ENCODE results near the gene ARID1B.

Gene ARID1B

DNA sequence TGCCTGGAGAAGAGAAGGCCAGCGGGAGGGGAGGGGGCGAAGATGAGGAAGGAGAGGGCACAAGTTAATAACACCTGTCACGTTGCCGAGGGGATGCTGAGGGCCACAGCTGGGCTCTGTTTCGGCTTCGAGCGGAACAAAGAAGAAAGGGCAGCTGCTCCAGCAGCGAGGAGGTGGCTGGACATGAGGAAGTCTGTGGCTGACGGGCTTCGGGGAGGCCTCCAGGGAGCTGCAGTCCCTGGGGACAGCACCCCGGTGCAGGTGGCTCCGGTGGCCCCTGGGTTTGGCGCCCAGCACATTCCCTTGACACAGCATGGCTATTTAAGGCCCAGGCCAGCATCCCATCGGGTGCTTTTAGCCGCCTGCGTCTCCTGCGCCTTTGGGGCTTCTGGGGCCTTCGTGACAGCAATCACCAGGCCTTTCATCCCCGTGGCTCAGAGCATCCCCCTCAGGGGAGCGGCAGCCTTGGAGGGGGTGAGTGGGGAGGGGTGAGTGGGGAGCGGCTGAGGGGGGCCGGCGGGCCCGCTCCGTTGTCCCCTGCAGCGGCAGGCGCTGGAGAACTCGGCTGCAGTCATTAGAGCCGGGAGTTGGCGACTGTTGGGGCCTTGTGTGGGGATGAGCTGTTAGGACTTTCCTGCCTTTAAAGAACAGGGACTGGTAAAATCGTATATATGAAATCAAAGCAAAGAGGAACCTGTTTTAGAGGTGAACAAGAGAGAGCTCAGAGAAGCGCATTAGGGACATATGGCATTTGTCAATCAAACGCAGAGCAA lies 447.2 kb downstream of the ARID1B start:
- no peak for DNase-seq (ENCODE audit: low spot score)
- in situ Hi-C loops (cut with MboI; ENCODE audit: low sequenced_read_pairs, unreplicated experiment): no loop called here
- TF ChIP-seq, protein P1, sequence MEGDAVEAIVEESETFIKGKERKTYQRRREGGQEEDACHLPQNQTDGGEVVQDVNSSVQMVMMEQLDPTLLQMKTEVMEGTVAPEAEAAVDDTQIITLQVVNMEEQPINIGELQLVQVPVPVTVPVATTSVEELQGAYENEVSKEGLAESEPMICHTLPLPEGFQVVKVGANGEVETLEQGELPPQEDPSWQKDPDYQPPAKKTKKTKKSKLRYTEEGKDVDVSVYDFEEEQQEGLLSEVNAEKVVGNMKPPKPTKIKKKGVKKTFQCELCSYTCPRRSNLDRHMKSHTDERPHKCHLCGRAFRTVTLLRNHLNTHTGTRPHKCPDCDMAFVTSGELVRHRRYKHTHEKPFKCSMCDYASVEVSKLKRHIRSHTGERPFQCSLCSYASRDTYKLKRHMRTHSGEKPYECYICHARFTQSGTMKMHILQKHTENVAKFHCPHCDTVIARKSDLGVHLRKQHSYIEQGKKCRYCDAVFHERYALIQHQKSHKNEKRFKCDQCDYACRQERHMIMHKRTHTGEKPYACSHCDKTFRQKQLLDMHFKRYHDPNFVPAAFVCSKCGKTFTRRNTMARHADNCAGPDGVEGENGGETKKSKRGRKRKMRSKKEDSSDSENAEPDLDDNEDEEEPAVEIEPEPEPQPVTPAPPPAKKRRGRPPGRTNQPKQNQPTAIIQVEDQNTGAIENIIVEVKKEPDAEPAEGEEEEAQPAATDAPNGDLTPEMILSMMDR (IDR thresholded peaks at IDR 0.05; ENCODE audit: borderline replicate concordance, control extremely low read depth, extremely low read depth, insufficient read depth, missing control alignments): no peak

DNA sequence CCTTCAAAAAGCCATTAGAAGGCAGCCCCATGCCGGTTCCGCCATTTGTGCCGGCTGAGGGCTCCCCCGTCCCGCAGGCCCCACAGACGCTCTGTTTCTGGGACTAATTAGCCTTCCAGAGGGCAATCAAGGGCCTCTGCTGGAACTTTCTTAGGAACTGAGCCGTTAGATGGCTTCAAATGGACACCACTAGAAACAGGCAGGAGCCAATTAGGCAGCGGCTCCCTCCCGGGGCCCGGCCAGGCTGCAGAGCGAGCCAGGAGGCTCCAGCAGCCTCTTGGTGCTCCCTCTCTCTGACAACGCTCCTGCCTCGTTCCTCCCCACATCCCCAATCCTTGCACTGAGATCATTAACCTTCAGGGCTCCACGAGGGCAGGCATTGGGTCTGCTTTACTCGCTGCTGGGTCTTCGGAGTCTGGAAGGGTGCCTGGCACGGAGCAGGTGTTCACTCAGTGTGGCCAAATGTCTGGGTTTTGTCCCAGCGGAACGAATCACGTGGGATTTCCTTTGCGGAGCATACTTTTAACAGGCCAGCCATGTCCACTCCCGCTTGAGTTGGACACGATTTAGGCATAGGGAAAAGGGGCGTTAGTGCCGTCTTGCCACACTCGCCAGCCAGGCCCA lies 447.9 kb downstream of the ARID1B start:
- TF ChIP-seq, protein P1 (IDR thresholded peaks at IDR 0.05; ENCODE audit: borderline replicate concordance, control extremely low read depth, extremely low read depth, insufficient read depth, missing control alignments): no peak
- in situ Hi-C loops (cut with MboI; ENCODE audit: low sequenced_read_pairs, unreplicated experiment): no loop called here
- DNase-seq (ENCODE audit: low spot score): no peak

DNA sequence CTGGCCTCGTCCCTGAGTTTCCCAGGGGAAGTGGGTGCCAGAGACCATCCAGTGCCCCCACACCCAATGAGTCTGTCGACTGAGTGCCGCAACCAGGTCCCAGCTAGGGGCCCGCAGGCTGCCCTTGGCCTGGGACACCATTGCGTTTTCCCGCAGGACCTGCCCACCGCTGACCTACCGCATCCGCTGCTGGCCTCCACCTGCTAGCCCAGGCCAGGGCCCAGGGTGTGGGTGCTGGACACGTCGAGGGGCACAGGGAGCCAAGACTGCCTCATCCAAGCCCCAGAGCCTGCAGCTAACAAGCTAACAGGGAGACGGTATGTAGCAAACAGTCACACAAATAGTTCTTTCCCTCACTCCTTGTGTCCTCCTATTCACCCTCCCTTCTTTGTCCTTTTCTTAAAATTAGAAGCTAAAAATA lies 448.4 kb downstream of the ARID1B start:
- TF ChIP-seq, protein P1 (IDR thresholded peaks at IDR 0.05; ENCODE audit: borderline replicate concordance, control extremely low read depth, extremely low read depth, insufficient read depth, missing control alignments): no peak
- DNase-seq (ENCODE audit: low spot score): no peak
- in situ Hi-C loops (cut with MboI; ENCODE audit: low sequenced_read_pairs, unreplicated experiment): no loop called here

DNA sequence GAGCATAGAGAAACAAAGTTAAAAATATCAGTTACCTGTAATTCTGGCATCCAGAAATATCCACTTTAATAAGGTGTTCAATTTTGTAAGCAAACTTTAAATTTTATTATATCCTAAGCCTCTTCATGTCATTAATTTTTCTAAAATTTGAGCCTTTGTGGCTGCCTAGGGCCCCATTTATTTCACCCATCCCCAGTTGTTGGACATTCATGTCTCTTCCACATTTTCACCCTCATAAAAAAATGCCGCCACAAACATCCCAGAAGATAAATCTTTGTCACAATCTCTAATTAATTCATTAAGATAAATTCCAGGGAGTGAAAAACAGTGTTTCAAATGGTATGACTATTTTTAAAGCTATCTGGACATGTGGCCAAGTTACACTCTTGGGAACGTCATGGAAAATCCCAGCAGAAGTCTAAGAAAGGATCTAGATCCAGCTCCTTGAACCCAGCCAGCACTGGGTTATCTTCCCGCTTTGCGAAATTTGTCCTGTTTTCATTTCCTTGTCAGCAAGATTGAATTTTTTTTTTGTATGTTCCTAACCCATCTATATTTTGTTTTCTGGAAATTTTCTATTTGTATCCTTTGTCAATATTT lies 448.9 kb downstream of the ARID1B start:
- in situ Hi-C loops (cut with MboI; ENCODE audit: low sequenced_read_pairs, unreplicated experiment): no loop called here
- TF ChIP-seq, protein P1 (IDR thresholded peaks at IDR 0.05; ENCODE audit: borderline replicate concordance, control extremely low read depth, extremely low read depth, insufficient read depth, missing control alignments): no peak
- no peak for DNase-seq (ENCODE audit: low spot score)

DNA sequence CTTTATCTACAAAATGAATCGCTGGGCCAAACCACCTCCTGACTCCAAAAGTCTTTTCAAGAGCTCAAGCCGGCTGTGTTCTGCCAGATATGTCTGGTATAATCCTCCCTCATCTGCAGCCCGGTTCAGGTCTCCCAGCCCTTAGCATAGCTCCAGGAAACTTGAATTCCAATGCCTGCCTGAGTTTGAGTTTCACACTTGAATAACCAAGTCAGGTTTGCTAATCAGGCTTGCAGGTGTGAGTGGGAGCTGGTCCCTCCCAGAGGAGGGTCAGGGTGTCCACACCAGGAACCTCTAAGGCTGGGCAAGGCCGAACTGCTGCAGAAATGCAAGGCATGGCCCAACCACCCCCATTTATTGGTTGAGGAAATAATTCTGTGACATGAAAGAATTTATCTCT lies 449.6 kb downstream of the ARID1B start:
- no peak for DNase-seq (ENCODE audit: low spot score)
- in situ Hi-C loops (cut with MboI; ENCODE audit: low sequenced_read_pairs, unreplicated experiment): no loop called here
- TF ChIP-seq, protein P1 (IDR thresholded peaks at IDR 0.05; ENCODE audit: borderline replicate concordance, control extremely low read depth, extremely low read depth, insufficient read depth, missing control alignments): no peak

DNA sequence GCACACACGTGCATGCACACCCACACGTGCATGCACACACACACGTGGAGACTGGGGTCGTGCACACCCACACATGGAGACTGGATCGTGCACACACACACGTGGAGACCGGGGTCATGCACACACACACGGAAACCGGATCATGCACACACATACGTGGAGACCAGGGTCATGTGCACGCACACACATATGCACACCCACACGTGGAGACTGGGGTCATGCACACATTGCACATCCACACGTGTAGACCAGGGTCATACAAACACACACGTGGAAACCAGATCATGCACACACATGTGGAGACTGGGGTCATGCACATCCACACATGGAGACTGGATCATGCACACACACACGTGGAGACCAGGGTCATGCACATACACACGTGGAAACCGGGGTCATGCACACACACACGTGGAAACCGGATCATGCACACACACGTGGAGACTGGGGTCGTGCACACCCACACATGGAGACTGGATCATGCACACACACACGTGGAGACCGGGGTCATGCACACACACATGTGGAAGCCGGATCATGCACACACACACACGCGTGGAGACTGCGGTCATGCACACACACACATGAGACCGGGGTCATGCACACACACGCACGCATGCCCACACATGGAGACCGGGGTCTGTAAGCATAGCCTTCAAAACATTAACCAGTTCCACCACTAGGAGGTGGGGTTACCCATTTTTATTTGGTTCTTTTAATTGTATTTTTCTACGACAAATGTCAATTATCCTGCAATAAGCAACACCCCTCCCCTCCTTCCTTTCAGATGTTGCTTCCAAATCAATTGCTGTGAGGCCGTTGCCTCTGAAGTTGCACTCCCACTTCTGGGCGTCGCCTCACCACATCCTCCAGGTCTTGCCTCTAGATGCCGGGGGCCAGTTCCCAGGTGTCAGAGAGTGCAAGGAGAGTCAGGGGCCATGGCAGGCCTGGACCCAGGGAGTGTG lies 450.3 kb downstream of the ARID1B start:
- in situ Hi-C loops (cut with MboI; ENCODE audit: low sequenced_read_pairs, unreplicated experiment): no loop called here
- TF ChIP-seq, protein P1 (IDR thresholded peaks at IDR 0.05; ENCODE audit: borderline replicate concordance, control extremely low read depth, extremely low read depth, insufficient read depth, missing control alignments): no peak
- no peak for DNase-seq (ENCODE audit: low spot score)
